ENCODE data around the gene REV3L. TPM values are rescaled to one million over a fixed set of nuclear protein-coding genes. Genes with fewer than 3 reads are reported as not detected.

Gene REV3L
- total and polyA plus RNA-seq, 2 of the 13 experiments (the other 11 are each of a cell fraction or from before 2014, with no cell fraction given) = 12.8 to 31.3 TPM

DNA sequence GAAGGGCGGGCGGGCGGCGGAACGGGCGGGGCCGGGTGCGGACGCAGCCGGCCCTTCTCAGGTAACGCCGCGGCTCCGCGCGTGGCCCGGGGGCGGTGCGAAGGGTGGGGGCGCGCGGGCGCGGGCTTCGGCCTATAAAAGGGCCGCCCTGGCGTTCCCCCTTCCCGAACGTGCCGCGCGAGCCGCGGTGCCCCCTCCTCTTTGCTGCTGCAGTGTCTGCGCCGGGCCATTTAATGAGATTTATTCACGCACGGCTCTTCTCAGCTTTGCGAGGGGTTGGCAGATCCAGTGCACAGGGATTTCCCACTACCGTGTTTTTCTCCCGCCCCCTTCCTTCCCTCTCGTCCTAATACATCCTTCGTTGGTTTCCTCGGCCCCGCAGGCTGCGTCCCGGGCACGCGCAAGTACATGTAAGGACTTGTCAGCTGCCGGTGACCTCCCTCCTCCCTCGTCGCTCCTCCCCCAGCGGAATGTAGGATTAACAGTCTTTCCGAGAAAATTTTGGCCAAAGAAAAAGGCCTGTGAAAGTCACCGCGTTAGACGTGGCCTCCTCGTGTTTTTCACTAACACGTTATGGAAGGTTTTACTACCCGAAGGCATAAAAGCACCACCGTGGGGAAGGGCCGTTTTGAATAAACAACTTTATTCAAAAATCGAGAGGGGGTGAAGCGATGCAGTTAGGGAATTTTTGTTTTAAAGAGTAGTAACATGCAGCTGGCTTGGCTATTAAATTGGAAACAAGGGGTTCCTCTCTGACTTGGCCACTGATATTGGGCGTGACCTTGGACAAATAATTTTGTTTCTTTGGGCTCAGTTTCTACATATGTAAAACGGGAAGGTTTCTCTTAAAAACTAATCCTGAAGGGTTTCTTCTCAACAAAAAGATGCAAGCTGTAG lies 966 bp upstream of the REV3L start (continued):
- TF ChIP-seq, protein P1, sequence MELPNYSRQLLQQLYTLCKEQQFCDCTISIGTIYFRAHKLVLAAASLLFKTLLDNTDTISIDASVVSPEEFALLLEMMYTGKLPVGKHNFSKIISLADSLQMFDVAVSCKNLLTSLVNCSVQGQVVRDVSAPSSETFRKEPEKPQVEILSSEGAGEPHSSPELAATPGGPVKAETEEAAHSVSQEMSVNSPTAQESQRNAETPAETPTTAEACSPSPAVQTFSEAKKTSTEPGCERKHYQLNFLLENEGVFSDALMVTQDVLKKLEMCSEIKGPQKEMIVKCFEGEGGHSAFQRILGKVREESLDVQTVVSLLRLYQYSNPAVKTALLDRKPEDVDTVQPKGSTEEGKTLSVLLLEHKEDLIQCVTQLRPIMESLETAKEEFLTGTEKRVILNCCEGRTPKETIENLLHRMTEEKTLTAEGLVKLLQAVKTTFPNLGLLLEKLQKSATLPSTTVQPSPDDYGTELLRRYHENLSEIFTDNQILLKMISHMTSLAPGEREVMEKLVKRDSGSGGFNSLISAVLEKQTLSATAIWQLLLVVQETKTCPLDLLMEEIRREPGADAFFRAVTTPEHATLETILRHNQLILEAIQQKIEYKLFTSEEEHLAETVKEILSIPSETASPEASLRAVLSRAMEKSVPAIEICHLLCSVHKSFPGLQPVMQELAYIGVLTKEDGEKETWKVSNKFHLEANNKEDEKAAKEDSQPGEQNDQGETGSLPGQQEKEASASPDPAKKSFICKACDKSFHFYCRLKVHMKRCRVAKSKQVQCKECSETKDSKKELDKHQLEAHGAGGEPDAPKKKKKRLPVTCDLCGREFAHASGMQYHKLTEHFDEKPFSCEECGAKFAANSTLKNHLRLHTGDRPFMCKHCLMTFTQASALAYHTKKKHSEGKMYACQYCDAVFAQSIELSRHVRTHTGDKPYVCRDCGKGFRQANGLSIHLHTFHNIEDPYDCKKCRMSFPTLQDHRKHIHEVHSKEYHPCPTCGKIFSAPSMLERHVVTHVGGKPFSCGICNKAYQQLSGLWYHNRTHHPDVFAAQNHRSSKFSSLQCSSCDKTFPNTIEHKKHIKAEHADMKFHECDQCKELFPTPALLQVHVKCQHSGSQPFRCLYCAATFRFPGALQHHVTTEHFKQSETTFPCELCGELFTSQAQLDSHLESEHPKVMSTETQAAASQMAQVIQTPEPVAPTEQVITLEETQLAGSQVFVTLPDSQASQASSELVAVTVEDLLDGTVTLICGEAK (IDR thresholded peaks at IDR 0.05) = peak; percentile 66; the same call in 1 of the 2 replicates
- TF ChIP-seq, protein P1 (CRISPR knock-in tag; IDR thresholded peaks at IDR 0.05) = peak; percentile 99
- TF ChIP-seq REPIN1 (CRISPR knock-in tag; IDR thresholded peaks at IDR 0.05; ENCODE audit: borderline replicate concordance, low read depth) = peak; percentile 27
- TF ChIP-seq ZNF331 (CRISPR knock-in tag; IDR thresholded peaks at IDR 0.05) = peak; percentile 37; the same call in 1 of the 2 replicates
- TF ChIP-seq, protein P2, sequence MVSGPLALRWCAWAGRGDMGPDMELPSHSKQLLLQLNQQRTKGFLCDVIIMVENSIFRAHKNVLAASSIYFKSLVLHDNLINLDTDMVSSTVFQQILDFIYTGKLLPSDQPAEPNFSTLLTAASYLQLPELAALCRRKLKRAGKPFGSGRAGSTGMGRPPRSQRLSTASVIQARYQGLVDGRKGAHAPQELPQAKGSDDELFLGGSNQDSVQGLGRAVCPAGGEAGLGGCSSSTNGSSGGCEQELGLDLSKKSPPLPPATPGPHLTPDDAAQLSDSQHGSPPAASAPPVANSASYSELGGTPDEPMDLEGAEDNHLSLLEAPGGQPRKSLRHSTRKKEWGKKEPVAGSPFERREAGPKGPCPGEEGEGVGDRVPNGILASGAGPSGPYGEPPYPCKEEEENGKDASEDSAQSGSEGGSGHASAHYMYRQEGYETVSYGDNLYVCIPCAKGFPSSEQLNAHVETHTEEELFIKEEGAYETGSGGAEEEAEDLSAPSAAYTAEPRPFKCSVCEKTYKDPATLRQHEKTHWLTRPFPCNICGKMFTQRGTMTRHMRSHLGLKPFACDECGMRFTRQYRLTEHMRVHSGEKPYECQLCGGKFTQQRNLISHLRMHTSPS (CRISPR knock-in tag; IDR thresholded peaks at IDR 0.05; ENCODE audit: low read depth) = no peak
- TF ChIP-seq, protein P3, sequence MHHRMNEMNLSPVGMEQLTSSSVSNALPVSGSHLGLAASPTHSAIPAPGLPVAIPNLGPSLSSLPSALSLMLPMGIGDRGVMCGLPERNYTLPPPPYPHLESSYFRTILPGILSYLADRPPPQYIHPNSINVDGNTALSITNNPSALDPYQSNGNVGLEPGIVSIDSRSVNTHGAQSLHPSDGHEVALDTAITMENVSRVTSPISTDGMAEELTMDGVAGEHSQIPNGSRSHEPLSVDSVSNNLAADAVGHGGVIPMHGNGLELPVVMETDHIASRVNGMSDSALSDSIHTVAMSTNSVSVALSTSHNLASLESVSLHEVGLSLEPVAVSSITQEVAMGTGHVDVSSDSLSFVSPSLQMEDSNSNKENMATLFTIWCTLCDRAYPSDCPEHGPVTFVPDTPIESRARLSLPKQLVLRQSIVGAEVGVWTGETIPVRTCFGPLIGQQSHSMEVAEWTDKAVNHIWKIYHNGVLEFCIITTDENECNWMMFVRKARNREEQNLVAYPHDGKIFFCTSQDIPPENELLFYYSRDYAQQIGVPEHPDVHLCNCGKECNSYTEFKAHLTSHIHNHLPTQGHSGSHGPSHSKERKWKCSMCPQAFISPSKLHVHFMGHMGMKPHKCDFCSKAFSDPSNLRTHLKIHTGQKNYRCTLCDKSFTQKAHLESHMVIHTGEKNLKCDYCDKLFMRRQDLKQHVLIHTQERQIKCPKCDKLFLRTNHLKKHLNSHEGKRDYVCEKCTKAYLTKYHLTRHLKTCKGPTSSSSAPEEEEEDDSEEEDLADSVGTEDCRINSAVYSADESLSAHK (CRISPR knock-in tag; IDR thresholded peaks at IDR 0.05; ENCODE audit: borderline replicate concordance) = peak; percentile 27; the same call in 1 of the 2 replicates
- TF ChIP-seq ARNT2 (CRISPR knock-in tag; IDR thresholded peaks at IDR 0.05; ENCODE audit: low read depth) = peak; percentile 23; the same call in 1 of the 2 replicates
- peak; percentile 61; the same call in 1 of the 2 replicates for TF ChIP-seq CCDC6 (CRISPR knock-in tag; IDR thresholded peaks at IDR 0.05)
- no peak for TF ChIP-seq ZNF34 (CRISPR knock-in tag; IDR thresholded peaks at IDR 0.05; ENCODE audit: borderline replicate concordance)

All from HepG2 (cell line).